Lower lobe of right lung (tissue), 2 donors: ENCODE data around the gene SYNGR1. TPM values are rescaled to one million over a fixed set of nuclear protein-coding genes. Genes with fewer than 3 reads are reported as not detected.

Source experiments
- ATAC-seq, 2 donors: fragments of 200-7000 bp; cut with Tn5 transposase; one replicate each; pipeline ENCODE4 v1.9.1; 2020 to 2022; ENCODE audit warnings: mild to moderate bottlenecking in 2 of 2, moderate library complexity in 2 of 2
- DNase-seq: peaks from one replicate; pipeline ENCODE4 v3.0.0-alpha.2; 2020
- H3K27ac ChIP-seq: fragments of 200-600 bp; one replicate; pipeline ENCODE4 v1.8.0; 2022
- H3K27me3 ChIP-seq: fragments of 200-600 bp; one replicate; pipeline ENCODE4 v1.8.0; 2022; ENCODE audit warnings: low read depth
- H3K36me3 ChIP-seq: fragments of 200-600 bp; one replicate; pipeline ENCODE4 v1.8.0; 2022; ENCODE audit warnings: mild to moderate bottlenecking
- H3K4me1 ChIP-seq: fragments of 200-600 bp; one replicate; pipeline ENCODE4 v1.8.0; 2022
- H3K4me3 ChIP-seq: fragments of 200-600 bp; one replicate; pipeline ENCODE4 v1.8.0; 2022; ENCODE audit warnings: mild to moderate bottlenecking
- H3K9me3 ChIP-seq: fragments of 200-600 bp; one replicate; pipeline ENCODE4 v1.8.0; 2022
- CTCF ChIP-seq: fragments of 200-600 bp; IDR thresholded peaks from one replicate; pipeline ENCODE4 v1.8.0; 2022; ENCODE audit warnings: antibody characterized with exemption, mild to moderate bottlenecking
- intact Hi-C: fragments of 100-400 bp; cut with DNase I; formaldehyde crosslinking; loops from one replicate; pipeline ENCODE4 v1.11.0; 2022
- total RNA-seq: library from RNA; stranded (reverse); fragmentation: NEBNext Ultra II Directional; extraction: Animal tissue kit (Norgen Biotek cat#: 25700); gene quantifications from one replicate; pipeline ENCODE4 v1.2.1, GENCODE V29; 2021
- donor health status: DM: no; HTN: yes; CAD: no; lungs with severe emphysema.

SYNGR1 gene
- total RNA-seq, 1 donor from 2014 or later: 13.4 TPM

GRCh38 chr22:39359659-39360195 lies 9.9 kb downstream of the SYNGR1 start:
- no peak overlapping the region for H3K4me3 ChIP-seq
- no peak for TF ChIP-seq CTCF
- ATAC-seq: no peak
- H3K27me3 ChIP-seq: no peaks in the 10 kb centered on the region
- no peaks in the 10 kb centered on the region for H3K4me1 ChIP-seq
- intact Hi-C loops: no loop called here
- H3K9me3 ChIP-seq: no peaks in the 10 kb centered on the region
- no peak for DNase-seq
- H3K27ac ChIP-seq: no peak overlapping the region
- no peaks in the 10 kb centered on the region for H3K36me3 ChIP-seq

DNA sequence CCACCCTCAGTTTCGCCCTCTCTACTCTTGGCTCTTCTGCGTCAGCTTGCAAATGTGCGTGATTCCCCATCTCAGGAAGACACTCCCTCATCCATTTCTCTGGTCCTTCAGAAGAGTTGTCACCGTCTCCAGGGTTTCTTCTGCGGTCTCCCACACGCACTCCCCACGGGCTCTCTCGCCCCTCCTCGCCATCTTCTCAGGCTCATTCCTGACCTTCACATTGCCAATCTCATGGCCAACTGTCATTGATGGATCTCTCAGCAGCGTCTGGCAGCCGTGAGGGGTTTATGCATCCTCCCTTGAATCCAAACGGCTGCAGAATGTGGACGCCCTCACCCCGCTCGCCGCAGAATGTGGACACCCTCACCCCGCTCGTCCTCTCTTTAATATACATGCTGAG lies 10.5 kb downstream of the SYNGR1 start:
- no peak overlapping the region for H3K27ac ChIP-seq
- no peak for DNase-seq
- intact Hi-C loops: no loop called here
- H3K4me1 ChIP-seq: no peaks in the 10 kb centered on the region
- H3K27me3 ChIP-seq: no peaks in the 10 kb centered on the region
- H3K4me3 ChIP-seq: no peak overlapping the region
- H3K36me3 ChIP-seq: no peaks in the 10 kb centered on the region
- no peak for TF ChIP-seq CTCF
- ATAC-seq: no peak
- no peaks in the 10 kb centered on the region for H3K9me3 ChIP-seq

DNA sequence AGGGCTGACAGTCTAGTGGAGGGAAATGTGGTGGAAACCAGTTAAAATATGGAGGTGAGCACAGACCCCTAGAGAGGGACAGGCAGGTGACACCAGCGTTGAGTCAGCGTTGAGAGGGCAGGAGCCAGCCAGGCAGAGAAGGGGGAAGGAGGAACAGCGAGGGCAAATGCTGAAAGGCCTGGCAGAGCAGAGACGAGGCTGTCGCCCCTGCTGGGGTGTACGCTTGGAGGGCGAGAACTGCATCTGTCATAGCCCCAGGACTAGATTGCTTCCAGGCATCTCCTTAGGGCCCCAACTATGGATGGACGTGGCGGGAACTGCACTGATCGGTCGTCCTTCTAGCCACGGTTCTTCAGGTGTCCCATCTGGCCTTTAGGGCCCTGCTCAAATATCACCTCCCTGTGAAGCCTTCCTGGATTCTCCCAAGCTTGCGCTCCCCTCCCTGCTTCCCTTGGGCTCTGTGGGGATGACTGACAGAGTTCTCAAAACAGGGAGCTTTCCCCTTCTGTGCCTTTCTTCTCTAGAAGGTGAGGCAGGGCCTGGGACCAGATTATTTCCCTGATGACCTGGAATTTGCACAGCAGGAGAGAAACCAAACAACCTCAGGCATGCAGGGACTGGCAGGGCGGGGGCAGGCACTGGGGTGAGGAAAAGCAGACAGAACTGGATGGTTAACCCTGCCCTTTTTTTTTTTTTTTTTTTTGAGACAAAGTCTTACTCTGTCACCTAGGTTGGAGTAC lies 11.1 kb downstream of the SYNGR1 start:
- Histone ChIP-seq H3K36me3 (no peaks in the 10 kb centered on the region), H3K27me3 (no peaks in the 10 kb centered on the region), H3K4me1 (no peaks in the 10 kb centered on the region), H3K9me3 (no peaks in the 10 kb centered on the region), H3K27ac (no peak overlapping the region), H3K4me3 (no peak overlapping the region)
- ATAC-seq (no peak), DNase-seq (no peak)
- no peak for TF ChIP-seq CTCF
- intact Hi-C loops: no loop called here

DNA sequence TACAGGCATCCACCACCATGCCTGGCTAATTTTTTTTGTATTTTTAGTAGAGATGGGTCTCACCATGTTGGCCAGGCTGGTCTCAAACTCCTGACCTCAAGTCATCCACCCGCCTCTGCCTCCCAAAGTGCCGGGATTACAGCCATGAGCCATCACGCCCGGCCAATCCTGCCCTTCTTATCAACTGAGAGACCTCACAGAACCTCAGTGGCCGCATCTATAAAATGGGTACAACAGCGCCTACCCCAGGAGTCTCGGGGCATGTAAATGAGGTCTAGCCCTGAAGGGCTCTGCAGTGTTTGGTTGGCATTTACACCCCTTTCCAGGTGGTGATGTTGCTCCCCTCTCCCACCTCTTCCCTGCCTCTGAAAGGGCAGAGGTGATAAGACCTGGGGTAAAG lies 11.7 kb downstream of the SYNGR1 start:
- DNase-seq (no peak), ATAC-seq (no peak)
- no peaks in the 10 kb centered on the region for H3K9me3 ChIP-seq
- H3K36me3 ChIP-seq: no peaks in the 10 kb centered on the region
- no peaks in the 10 kb centered on the region for H3K27me3 ChIP-seq
- no peak overlapping the region for H3K27ac ChIP-seq
- intact Hi-C loops: no loop called here
- no peaks in the 10 kb centered on the region for H3K4me1 ChIP-seq
- no peak for TF ChIP-seq CTCF
- no peak overlapping the region for H3K4me3 ChIP-seq

DNA sequence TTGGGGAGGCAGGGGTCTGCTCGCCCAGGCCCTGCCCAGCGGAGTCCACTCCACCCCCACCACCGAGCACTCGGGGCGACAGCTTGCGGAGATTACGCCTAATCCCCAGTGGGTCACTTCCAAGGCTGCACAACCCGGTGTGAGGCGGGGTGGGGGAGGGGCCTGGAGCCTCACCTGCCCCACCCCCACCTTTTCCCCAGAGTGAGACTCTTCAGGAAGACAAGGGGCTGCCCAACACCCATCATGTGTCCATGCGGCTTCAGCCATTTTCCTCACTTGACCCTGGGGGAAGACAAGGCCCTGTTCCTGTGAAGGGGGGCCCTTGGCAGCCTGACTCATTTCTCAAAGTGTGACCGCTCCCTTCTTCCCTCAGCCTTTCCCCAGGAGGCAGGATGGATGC lies 12.5 kb downstream of the SYNGR1 start:
- no peaks in the 10 kb centered on the region for H3K9me3 ChIP-seq
- ATAC-seq: no peak
- DNase-seq: no peak
- no peaks in the 10 kb centered on the region for H3K4me1 ChIP-seq
- no peak overlapping the region for H3K27ac ChIP-seq
- H3K4me3 ChIP-seq: no peak overlapping the region
- TF ChIP-seq CTCF: no peak
- intact Hi-C loops: no loop called here
- no peaks in the 10 kb centered on the region for H3K27me3 ChIP-seq
- H3K36me3 ChIP-seq: no peaks in the 10 kb centered on the region
